ENCODE measurements around the gene MYO5B.

The MYO5B gene

DNA sequence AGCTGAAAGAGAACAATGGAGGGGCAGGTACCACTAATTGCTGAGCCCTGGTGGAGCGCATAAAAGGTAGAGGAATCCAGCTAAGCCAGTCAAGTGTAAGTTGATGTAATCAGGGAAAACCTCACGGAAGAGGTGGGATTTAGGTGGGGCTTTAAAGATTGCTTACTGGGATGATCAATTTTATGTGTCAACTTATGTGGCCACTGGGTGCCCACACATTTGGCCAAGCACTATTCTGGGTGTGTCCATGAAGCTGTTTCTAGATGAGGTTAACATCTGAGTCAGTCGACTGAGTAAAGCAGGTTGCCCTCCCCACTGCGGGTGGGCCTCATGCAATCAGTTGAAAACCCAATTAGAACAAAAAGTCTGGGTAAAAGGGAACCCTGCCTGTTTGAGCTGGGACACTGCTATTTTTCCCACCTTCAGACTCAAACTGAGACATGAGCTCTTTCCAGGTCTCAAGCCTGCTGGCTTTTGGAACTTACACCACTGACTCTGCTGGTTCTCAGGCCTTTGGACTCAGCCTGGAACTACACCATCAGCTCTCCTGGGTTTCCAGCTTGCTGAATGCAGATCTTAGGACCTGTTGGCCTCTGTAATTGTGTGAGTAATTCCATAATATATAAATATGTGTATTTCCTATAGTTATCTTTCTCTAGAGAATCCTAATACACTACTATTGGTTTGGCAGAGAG is 67.3 kb downstream of the MYO5B start:
- Histone ChIP-seq H2BK5ac (ENCODE audit: low read length) (no peak overlapping the region), H4K8ac (ENCODE audit: low read depth, low read length) (no peak overlapping the region), H3K79me1 (ENCODE audit: low read depth, low read length) (no peaks in the 10 kb centered on the region), H4K91ac (ENCODE audit: low read depth, low read length, poor library complexity) (no peak overlapping the region), H2AFZ (ENCODE audit: low read length) (no peak overlapping the region), H3K23ac (ENCODE audit: low read depth, low read length, poor library complexity) (no peak overlapping the region), H3K4me3 (ENCODE audit: low read length in 2 of 2) (no peak overlapping the region), H3K9ac (ENCODE audit: low read depth, low read length, poor library complexity) (no peak overlapping the region), H3K27ac (replicated peaks; ENCODE audit: low read length) (no peak overlapping the region), H3K9me3 (replicated peaks in 1 of 2; ENCODE audit: control insufficient read depth in 2 of 2, insufficient read depth in 1 of 2, low read depth in 1 of 2, low read length in 2 of 2) (peaks cover 0 to 1% of the 10 kb centered on the region in 2 donors), H2BK120ac (ENCODE audit: low read depth, low read length) (no peak overlapping the region), H3K4me1 (ENCODE audit: control insufficient read depth in 2 of 2, insufficient read depth in 1 of 2, low read depth in 1 of 2, low read length in 2 of 2) (peaks cover 0 to 5% of the 10 kb centered on the region in 2 donors), H2BK12ac (ENCODE audit: low read length) (no peak overlapping the region), H2AK5ac (ENCODE audit: low read depth, low read length) (no peak overlapping the region), H2BK15ac (ENCODE audit: low read length) (no peak overlapping the region), H3K14ac (ENCODE audit: low read length) (no peak overlapping the region), H3K27me3 (ENCODE audit: control insufficient read depth in 3 of 3, insufficient read depth in 3 of 3, low read depth in 1 of 3, low read length in 3 of 3) (peaks cover 0 to 6% (median 0%) of the 10 kb centered on the region in 3 experiments), H3K4ac (ENCODE audit: low read length) (no peak overlapping the region), H3K36me3 (replicated peaks in 1 of 2; ENCODE audit: control insufficient read depth in 2 of 2, insufficient read depth in 2 of 2, low read length in 2 of 2) (no peaks in the 10 kb centered on the region), H3K18ac (ENCODE audit: low read length) (no peak overlapping the region), H3K4me2 (ENCODE audit: insufficient read depth, low read length, poor library complexity, severe bottlenecking) (no peak overlapping the region)
- WGBS, 2 donors (ENCODE audit: extremely low coverage in 2 of 2, insufficient read length in 2 of 2, insufficient replicate concordance in 1 of 2) = no CpG with 5 or more reads among the region's 4 CpGs
- DNase-seq (ENCODE audit: low spot score) = no peak

DNA sequence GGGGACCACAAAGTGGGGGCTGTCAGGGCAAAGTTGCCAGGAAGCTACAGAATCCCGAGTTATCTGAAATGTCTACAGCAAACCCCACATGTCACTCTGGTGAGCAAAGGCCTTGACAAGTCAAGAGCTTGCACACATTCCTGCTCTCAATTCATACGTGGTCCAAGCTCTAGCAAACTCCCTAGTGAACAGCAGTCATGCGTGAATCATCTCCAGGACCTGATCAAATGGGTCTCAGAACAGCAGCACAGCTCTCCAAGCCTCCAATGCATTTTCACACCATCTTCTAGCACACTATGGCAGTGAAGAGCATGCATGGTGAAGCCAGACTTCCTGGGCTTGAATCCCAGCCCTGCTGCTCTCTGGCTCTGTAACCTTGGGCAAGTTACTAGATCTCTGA is 68.5 kb downstream of the MYO5B start:
- H3K23ac ChIP-seq (ENCODE audit: low read depth, low read length, poor library complexity) = no peak overlapping the region
- WGBS, 2 donors (ENCODE audit: extremely low coverage in 2 of 2, insufficient read length in 2 of 2, insufficient replicate concordance in 1 of 2) = no CpG with 5 or more reads among the region's 3 CpGs
- H2BK120ac ChIP-seq (ENCODE audit: low read depth, low read length) = no peak overlapping the region
- no peak for DNase-seq (ENCODE audit: low spot score)
- no peak overlapping the region for H2AK5ac ChIP-seq (ENCODE audit: low read depth, low read length)
- no peak overlapping the region for H3K27ac ChIP-seq (replicated peaks; ENCODE audit: low read length)
- H3K27me3 ChIP-seq (ENCODE audit: control insufficient read depth in 3 of 3, insufficient read depth in 3 of 3, low read depth in 1 of 3, low read length in 3 of 3) = peaks cover 0 to 6% (median 0%) of the 10 kb centered on the region in 3 experiments
- peaks cover 0 to 5% of the 10 kb centered on the region in 2 donors for H3K4me1 ChIP-seq (ENCODE audit: control insufficient read depth in 2 of 2, insufficient read depth in 1 of 2, low read depth in 1 of 2, low read length in 2 of 2)
- H3K4me3 ChIP-seq (ENCODE audit: low read length in 2 of 2) = no peak overlapping the region
- H3K9ac ChIP-seq (ENCODE audit: low read depth, low read length, poor library complexity) = peak overlapping the region; percentile 36
- H4K8ac ChIP-seq (ENCODE audit: low read depth, low read length) = no peak overlapping the region
- H2BK15ac ChIP-seq (ENCODE audit: low read length) = no peak overlapping the region
- no peak overlapping the region for H2BK12ac ChIP-seq (ENCODE audit: low read length)
- H3K79me1 ChIP-seq (ENCODE audit: low read depth, low read length) = no peaks in the 10 kb centered on the region
- no peak overlapping the region for H3K14ac ChIP-seq (ENCODE audit: low read length)
- no peak overlapping the region for H4K91ac ChIP-seq (ENCODE audit: low read depth, low read length, poor library complexity)
- no peak overlapping the region for H3K4me2 ChIP-seq (ENCODE audit: insufficient read depth, low read length, poor library complexity, severe bottlenecking)
- no peak overlapping the region for H2BK5ac ChIP-seq (ENCODE audit: low read length)
- H2AFZ ChIP-seq (ENCODE audit: low read length) = no peak overlapping the region
- no peak overlapping the region for H3K18ac ChIP-seq (ENCODE audit: low read length)
- no peaks in the 10 kb centered on the region for H3K36me3 ChIP-seq (replicated peaks in 1 of 2; ENCODE audit: control insufficient read depth in 2 of 2, insufficient read depth in 2 of 2, low read length in 2 of 2)
- peaks cover 0 to 1% of the 10 kb centered on the region in 2 donors for H3K9me3 ChIP-seq (replicated peaks in 1 of 2; ENCODE audit: control insufficient read depth in 2 of 2, insufficient read depth in 1 of 2, low read depth in 1 of 2, low read length in 2 of 2)
- no peak overlapping the region for H3K4ac ChIP-seq (ENCODE audit: low read length)

DNA sequence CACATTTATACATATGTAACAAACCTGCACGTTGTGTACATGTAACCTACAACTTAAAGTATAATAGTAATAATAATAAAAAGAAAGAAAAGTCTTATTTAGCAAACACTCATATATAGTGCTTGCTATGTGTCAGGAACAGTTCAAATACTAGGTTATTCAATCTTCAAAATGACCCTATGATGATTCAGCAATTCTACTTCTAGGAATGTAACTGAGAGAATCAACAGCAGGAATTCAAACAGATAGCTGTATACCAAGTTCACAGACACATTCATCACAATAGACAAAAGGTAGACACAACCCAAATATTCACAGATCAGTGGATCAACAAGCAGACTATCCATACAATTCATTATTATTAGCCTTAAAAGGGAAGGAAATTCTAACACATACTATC is 69.5 kb downstream of the MYO5B start:
- Histone ChIP-seq H3K23ac (ENCODE audit: low read depth, low read length, poor library complexity) (no peak overlapping the region), H2AFZ (ENCODE audit: low read length) (no peak overlapping the region), H3K4me2 (ENCODE audit: insufficient read depth, low read length, poor library complexity, severe bottlenecking) (no peak overlapping the region), H3K9ac (ENCODE audit: low read depth, low read length, poor library complexity) (no peak overlapping the region), H2BK15ac (ENCODE audit: low read length) (no peak overlapping the region), H3K4me3 (ENCODE audit: low read length in 2 of 2) (no peak overlapping the region), H3K4me1 (ENCODE audit: control insufficient read depth in 2 of 2, insufficient read depth in 1 of 2, low read depth in 1 of 2, low read length in 2 of 2) (peaks cover 0 to 5% of the 10 kb centered on the region in 2 donors), H3K9me3 (replicated peaks in 1 of 2; ENCODE audit: control insufficient read depth in 2 of 2, insufficient read depth in 1 of 2, low read depth in 1 of 2, low read length in 2 of 2) (peaks cover 0 to 1% of the 10 kb centered on the region in 2 donors), H3K79me1 (ENCODE audit: low read depth, low read length) (no peaks in the 10 kb centered on the region), H4K8ac (ENCODE audit: low read depth, low read length) (no peak overlapping the region), H3K36me3 (replicated peaks in 1 of 2; ENCODE audit: control insufficient read depth in 2 of 2, insufficient read depth in 2 of 2, low read length in 2 of 2) (no peaks in the 10 kb centered on the region), H2BK12ac (ENCODE audit: low read length) (no peak overlapping the region), H4K91ac (ENCODE audit: low read depth, low read length, poor library complexity) (no peak overlapping the region), H3K27me3 (ENCODE audit: control insufficient read depth in 3 of 3, insufficient read depth in 3 of 3, low read depth in 1 of 3, low read length in 3 of 3) (peaks cover 0 to 6% (median 0%) of the 10 kb centered on the region in 3 experiments), H2BK5ac (ENCODE audit: low read length) (no peak overlapping the region), H2AK5ac (ENCODE audit: low read depth, low read length) (no peak overlapping the region), H3K4ac (ENCODE audit: low read length) (no peak overlapping the region), H2BK120ac (ENCODE audit: low read depth, low read length) (no peak overlapping the region), H3K18ac (ENCODE audit: low read length) (no peak overlapping the region), H3K14ac (ENCODE audit: low read length) (no peak overlapping the region), H3K27ac (replicated peaks; ENCODE audit: low read length) (no peak overlapping the region)
- no peak for DNase-seq (ENCODE audit: low spot score)
- no CpG with 5 or more reads among the region's 1 CpG for WGBS, 2 donors (ENCODE audit: extremely low coverage in 2 of 2, insufficient read length in 2 of 2, insufficient replicate concordance in 1 of 2)

DNA sequence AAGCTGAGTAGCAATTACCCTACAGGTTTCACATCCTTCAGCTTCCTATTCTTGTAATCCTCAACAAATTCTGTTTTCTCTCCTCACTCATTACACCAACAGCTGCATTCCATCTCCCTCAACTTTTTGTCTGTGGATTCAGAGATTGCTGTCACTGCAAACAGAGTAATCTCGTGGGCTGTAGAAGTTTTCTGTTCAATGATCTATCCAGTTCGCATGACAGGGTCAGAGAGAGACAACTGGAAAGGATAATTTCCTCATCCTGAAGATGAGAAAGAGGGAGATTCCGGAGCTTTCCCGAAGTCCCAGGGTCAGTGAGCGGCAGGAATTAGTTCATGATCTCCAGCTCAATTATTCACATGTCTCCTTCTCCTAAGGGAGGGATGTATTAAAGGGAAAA is 75.7 kb downstream of the MYO5B start:
- peaks cover 0 to 9% (median 2%) of the 10 kb centered on the region in 3 experiments for H3K27me3 ChIP-seq (ENCODE audit: control insufficient read depth in 3 of 3, insufficient read depth in 3 of 3, low read depth in 1 of 3, low read length in 3 of 3)
- H2BK12ac ChIP-seq (ENCODE audit: low read length) = no peak overlapping the region
- H3K36me3 ChIP-seq (replicated peaks in 1 of 2; ENCODE audit: control insufficient read depth in 2 of 2, insufficient read depth in 2 of 2, low read length in 2 of 2) = no peaks in the 10 kb centered on the region
- no CpG with 5 or more reads among the region's 5 CpGs for WGBS, 2 donors (ENCODE audit: extremely low coverage in 2 of 2, insufficient read length in 2 of 2, insufficient replicate concordance in 1 of 2)
- no peak overlapping the region for H3K4ac ChIP-seq (ENCODE audit: low read length)
- no peak overlapping the region for H3K4me3 ChIP-seq (ENCODE audit: low read length in 2 of 2)
- no peak overlapping the region for H4K8ac ChIP-seq (ENCODE audit: low read depth, low read length)
- no peaks in the 10 kb centered on the region for H3K4me1 ChIP-seq (ENCODE audit: control insufficient read depth in 2 of 2, insufficient read depth in 1 of 2, low read depth in 1 of 2, low read length in 2 of 2)
- H3K9ac ChIP-seq (ENCODE audit: low read depth, low read length, poor library complexity) = no peak overlapping the region
- no peak overlapping the region for H3K27ac ChIP-seq (replicated peaks; ENCODE audit: low read length)
- no peak overlapping the region for H3K4me2 ChIP-seq (ENCODE audit: insufficient read depth, low read length, poor library complexity, severe bottlenecking)
- DNase-seq (ENCODE audit: low spot score) = no peak
- no peak overlapping the region for H2BK5ac ChIP-seq (ENCODE audit: low read length)
- H2BK15ac ChIP-seq (ENCODE audit: low read length) = no peak overlapping the region
- H3K18ac ChIP-seq (ENCODE audit: low read length) = no peak overlapping the region
- H2BK120ac ChIP-seq (ENCODE audit: low read depth, low read length) = no peak overlapping the region
- H3K79me1 ChIP-seq (ENCODE audit: low read depth, low read length) = no peaks in the 10 kb centered on the region
- no peak overlapping the region for H3K23ac ChIP-seq (ENCODE audit: low read depth, low read length, poor library complexity)
- no peak overlapping the region for H2AK5ac ChIP-seq (ENCODE audit: low read depth, low read length)
- no peak overlapping the region for H4K91ac ChIP-seq (ENCODE audit: low read depth, low read length, poor library complexity)
- H3K9me3 ChIP-seq (replicated peaks in 1 of 2; ENCODE audit: control insufficient read depth in 2 of 2, insufficient read depth in 1 of 2, low read depth in 1 of 2, low read length in 2 of 2) = no peaks in the 10 kb centered on the region
- H3K14ac ChIP-seq (ENCODE audit: low read length) = no peak overlapping the region
- no peak overlapping the region for H2AFZ ChIP-seq (ENCODE audit: low read length)
